ENCODE measurements around the gene ACACA.

GRCh38 chr17:37148156-37148555, 258.5 kb downstream of the ACACA start:
- TF ChIP-seq, protein P1, sequence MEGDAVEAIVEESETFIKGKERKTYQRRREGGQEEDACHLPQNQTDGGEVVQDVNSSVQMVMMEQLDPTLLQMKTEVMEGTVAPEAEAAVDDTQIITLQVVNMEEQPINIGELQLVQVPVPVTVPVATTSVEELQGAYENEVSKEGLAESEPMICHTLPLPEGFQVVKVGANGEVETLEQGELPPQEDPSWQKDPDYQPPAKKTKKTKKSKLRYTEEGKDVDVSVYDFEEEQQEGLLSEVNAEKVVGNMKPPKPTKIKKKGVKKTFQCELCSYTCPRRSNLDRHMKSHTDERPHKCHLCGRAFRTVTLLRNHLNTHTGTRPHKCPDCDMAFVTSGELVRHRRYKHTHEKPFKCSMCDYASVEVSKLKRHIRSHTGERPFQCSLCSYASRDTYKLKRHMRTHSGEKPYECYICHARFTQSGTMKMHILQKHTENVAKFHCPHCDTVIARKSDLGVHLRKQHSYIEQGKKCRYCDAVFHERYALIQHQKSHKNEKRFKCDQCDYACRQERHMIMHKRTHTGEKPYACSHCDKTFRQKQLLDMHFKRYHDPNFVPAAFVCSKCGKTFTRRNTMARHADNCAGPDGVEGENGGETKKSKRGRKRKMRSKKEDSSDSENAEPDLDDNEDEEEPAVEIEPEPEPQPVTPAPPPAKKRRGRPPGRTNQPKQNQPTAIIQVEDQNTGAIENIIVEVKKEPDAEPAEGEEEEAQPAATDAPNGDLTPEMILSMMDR (IDR thresholded peaks at IDR 0.05) = no peak
- no peak for TF ChIP-seq POLR2A (IDR thresholded peaks at IDR 0.05)
- no peak for TF ChIP-seq EP300 (IDR thresholded peaks at IDR 0.05)

Data from tibial nerve (tissue), 4 donors.